NCI-H524 (cell line): ENCODE results near the gene PLPP4.

ENCODE experiments used
- DNase-seq, 2 experiments: peaks; one replicate each; lab custom pipeline; 2025; lab: John Stamatoyannopoulos, UW

PLPP4 gene

GRCh38 chr10:120456143-120456625 lies 843 bp upstream of the PLPP4 start:
- peak in 1 of 2 experiments; percentile 45 for DNase-seq

DNA sequence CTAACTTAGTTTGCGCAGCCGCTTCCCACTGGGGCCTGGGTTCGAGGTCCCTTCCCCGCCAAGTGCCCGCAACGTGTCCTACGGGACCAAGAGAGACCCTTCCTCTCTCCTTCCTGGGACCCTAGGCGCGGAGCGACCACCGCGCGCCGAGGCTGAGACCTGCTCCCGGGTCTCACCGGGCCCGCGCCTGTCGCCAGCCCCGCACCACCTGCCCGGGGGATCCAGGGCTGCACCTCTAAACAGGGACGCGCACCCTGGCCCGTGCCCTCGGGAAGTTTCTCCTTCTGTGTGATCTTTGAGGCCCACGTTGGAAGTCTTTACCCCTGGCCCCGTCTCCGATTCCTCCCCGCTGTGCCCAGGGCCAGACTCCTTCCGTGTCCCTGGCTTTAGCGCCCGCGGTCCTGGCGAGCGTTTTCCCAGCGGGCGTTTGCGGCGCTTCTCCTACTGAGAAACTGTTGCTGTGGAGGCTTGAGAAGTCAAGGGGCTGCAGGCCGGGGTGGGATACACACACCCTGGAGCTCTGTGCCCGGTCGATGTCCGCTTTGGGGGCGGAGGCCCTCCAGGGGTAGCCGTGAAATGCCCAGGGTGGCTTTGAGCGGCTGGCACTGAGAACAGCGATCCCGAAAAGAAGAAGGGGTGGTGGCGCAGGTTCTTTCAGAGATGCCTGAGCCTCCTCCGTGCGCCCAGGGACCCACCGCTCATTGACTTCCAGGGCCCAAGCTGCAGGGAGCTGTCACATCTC lies 575 bp downstream of the PLPP4 start:
- DNase-seq = no peak

GRCh38 chr10:120458432-120458831 lies 1.4 kb downstream of the PLPP4 start:
- DNase-seq = no peak

- DNase-seq = no peak
These were observed 2.2 kb downstream of the PLPP4 start for GRCh38 chr10:120459185-120459584.

- DNase-seq = no peak
These were observed 3.2 kb downstream of the PLPP4 start for GRCh38 chr10:120460186-120460585.

- no peak for DNase-seq
These were observed 3.7 kb downstream of the PLPP4 start for GRCh38 chr10:120460776-120461175.

GRCh38 chr10:120462018-120462682 lies 5.1 kb downstream of the PLPP4 start:
- DNase-seq = no peak

DNA sequence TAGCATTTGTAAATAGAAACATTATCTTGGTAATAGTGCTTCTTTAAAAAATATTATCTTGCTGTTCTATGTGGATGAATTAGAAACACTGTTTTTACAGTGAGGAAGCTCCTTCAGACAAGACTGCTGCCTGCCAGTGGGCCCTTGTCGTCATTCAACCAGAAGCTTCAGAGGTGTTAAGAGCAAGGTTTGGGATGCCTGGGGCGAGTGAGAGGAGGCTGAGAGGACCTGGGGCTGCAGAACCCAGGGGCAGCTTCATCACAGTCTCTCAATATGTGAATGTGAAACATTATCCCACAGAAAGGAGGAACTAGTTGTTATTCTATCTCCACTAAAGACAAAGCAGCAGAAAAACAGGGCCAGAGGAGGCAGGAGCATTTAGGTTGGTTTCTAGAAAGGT lies 8.1 kb downstream of the PLPP4 start:
- no peak for DNase-seq

DNA sequence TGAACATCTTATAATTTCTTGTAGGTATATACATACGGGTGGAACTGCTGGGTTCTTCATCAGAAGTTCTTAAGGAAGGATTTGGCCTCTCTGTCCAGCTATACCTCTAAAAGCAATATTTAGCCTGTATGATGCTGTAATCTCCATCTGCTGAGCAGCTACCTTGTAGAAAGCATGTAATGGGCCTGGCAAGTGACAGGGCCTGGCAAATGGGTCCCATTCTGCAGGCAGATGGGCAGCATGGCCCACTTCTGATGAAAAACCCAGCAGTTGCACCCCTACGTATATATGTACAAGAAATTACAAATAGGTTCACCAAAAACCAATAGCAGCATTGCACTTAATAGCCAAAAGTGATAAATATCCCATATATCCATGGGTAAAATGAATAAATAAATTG lies 9.0 kb downstream of the PLPP4 start:
- DNase-seq = no peak

DNA sequence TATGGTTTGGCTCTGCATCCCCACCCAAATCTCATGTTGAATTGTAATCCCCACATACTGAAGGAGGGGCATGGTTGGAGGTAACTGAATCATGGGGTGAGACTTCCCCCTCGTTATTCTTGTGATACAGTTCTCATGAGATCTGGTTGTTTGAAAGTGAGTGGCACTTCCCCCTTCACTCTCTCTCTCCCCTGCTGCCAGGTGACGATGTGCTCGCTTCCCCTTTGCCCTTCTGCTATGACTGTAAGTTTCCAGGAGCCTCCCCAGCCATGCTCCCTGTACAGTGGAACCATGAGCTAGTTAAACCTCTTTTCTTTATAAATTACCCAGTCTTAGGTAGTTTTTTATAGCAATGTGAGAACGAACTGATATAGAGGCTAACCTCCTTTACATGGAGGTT lies 16.6 kb downstream of the PLPP4 start:
- no peak for DNase-seq

- peak in 1 of 2 experiments; percentile 17 for DNase-seq
These were observed 17.9 kb downstream of the PLPP4 start for GRCh38 chr10:120474956-120475355.

DNA sequence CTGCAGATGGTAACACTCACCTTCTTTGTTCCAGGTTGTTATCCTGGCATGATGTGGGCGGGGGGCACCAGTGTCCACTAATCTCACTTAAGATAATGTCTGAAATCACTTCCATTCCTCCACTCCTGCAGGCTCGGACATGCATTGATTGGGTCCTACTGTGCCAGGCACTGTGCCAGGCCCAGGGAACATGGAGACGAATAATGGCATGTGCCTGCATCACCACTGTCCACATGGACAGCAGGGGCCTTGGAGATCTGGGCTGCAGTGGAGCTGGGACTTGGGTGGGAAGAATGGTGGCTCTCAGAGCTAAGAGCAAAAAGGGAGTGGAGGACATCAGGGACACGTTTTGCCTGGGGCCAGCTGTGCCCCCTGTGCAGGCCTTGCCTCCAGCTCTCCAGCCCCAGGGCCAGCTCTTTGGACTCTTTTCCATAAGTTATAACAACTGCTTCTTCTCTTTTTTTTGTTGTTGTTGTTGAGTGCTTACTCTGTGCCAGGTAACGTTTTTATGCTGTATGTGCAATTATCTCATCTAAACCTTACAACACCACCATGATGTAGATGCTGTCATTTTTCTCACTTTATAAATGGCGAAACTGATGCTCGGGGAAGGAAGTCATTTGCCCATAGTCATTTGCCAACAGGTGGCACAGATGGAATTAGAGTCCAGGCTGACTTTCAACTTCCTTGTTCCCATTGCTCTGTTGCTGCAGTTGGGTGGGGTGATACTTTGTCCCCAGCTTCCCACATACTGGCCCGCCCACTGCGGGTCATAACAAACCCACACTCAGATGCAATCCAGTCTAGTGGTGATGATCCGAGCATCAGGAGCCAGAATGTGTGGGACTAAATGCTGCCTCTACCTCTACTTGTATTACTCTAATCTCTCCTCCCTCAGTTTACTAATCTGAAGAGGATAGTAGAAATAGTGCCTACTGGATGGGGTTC lies 19.1 kb downstream of the PLPP4 start:
- DNase-seq = no peak

DNA sequence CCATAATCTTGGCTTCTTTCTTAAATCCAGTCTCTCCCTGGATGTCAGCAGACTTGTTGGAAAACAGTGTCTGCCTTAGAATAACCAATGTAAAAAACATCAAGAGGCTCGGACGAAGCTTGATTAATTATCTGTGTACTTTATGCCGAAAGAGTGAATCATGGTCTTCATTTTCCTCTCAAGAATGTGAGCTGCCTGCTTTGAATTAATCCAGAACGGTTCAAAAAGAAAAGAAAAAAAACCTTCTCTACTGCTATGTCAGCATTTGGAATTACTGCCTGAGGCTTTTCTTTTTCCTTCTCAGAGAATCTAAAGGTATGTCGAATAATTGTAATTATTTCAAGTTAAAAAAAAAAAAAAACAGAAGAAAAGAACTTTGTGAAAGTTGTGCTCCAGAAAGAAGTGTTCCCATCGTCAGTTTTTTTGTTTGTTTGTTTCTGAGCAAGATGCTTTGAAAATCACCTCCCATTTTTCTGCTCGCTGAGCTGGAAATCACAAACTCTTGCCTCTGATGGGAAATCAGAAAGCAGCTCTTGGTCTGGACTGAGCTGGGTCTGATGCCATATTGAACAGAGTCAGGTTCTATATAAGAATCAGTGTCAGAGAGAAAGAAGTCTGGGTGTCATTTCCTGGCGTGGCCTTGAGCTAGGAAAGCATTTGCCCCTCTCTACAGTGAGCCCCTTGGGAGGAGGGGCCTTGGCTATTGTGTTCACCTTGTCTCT lies 20.2 kb downstream of the PLPP4 start:
- no peak for DNase-seq

- DNase-seq = no peak
These were observed 20.7 kb downstream of the PLPP4 start for GRCh38 chr10:120477743-120478141.

DNA sequence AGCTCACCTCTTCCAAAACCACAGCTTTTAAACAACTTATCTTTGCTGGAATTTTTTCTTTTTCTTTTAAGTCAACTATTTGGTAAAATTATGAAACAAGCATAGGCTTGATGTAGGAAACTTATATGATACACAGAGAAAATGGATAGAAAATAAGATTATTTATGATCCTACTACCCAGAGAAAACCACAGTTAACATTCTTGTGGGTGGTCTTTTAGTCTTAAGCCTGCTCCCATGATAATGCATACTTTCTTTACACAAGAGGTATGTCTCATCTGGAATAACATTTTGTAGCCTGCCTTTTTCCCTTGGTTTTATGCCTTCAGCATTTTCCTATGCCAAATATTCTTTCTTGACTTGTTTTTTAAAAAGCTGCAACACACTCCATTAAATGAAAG lies 21.4 kb downstream of the PLPP4 start:
- no peak for DNase-seq

GRCh38 chr10:120479506-120479905 lies 22.5 kb downstream of the PLPP4 start:
- no peak for DNase-seq

DNA sequence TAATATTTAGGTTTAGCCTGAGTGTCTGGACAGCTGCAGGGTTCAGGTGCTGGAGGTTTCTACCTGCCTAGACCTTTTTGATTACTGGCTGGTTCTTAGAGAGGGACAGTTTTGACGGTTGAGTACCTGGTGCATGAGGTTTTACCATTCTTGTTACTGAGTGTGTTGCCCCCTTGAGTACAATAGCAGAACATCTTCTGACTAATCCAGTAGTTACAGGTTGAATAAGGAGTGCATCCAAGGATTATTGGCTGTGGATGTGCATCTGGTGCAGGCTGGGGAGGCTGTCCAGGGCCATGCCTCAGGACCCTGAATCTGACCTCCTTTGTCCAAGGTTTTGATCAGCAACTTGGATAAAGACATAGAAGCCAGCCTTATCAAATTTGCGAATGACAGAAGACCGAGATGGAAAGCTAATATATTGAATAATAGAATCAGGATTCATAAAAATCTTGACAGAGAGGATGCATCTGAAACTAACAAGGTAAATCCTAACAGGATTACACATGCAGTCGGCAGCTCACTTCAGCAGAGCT lies 23.1 kb downstream of the PLPP4 start:
- peak in 1 of 2 experiments; percentile 24 for DNase-seq

DNA sequence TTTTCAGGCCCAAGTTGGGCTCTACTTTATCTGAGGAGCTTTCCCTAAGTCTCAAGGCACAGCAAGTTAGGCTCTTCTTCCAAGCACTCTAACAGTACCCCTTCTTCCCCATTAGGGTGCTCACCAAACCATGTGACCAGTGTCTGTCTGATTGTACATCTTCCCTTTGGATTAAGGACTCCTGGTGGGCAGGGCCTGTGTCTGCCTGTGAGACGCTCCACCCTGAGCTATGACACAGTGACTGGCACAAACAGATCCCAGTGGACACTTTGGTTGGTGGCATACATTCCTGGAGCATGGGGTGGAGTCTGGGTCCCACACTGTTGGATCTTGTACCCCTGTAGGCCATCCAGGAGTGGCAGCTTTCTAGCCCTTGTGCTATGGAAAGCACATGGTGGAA lies 23.8 kb downstream of the PLPP4 start:
- DNase-seq = no peak

DNA sequence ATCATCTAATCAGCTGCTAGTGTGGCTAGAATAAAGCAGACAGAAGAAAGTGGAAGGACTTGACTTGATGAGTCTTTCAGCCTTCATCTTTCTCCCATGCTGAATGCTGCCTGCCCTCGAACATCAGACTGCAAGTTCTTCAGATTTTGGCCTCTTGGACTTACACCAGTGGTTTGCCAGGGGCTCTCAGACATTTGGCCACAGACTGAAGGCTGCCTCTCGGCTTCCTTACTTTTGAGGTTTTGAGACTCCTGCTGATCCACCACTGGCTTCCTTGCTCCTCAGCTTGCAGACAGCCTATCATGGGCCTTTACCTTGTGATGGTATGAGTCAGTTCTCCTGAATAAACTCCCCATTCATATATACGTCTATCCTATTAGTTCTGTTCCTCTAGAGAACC lies 26.0 kb downstream of the PLPP4 start:
- no peak for DNase-seq

GRCh38 chr10:120483651-120484301 lies 26.7 kb downstream of the PLPP4 start:
- no peak for DNase-seq

GRCh38 chr10:120485946-120486345 lies 28.9 kb downstream of the PLPP4 start:
- DNase-seq = no peak
